Measurements from ENCODE around the gene COL17A1. TPM values are rescaled to one million over a fixed set of nuclear protein-coding genes. Genes with fewer than 3 reads are reported as not detected.

The COL17A1 gene
- total and polyA plus RNA-seq, 2 experiments from 2014 or later = 1.1 to 1.3 TPM

- DNase-seq (ENCODE audit: low spot score) = no peak
- Mint-ChIP-seq H3K36me3 (ENCODE audit: low read depth) (no peaks in the 10 kb centered on the region), H3K27ac (no peak overlapping the region), H3K4me1 (peaks cover 4% of the 10 kb centered on the region), H3K9me3 (no peaks in the 10 kb centered on the region), H3K4me3 (no peak overlapping the region), H3K27me3 (ENCODE audit: insufficient read depth, low read depth, poor library complexity) (no peaks in the 10 kb centered on the region)
- Histone ChIP-seq H4K20me1 (replicated peaks; ENCODE audit: insufficient read depth) (no peaks in the 10 kb centered on the region), H3K4me1 (ENCODE audit: insufficient read depth) (peaks cover 6% of the 10 kb centered on the region; the same call in 1 of the 2 replicates), H3F3A (replicated peaks; ENCODE audit: low read depth) (no peaks in the 10 kb centered on the region), H2AFZ (0 out of 2 replicates have a peak overlapping the region, but pooled peaks have one; percentile 52), H3K27me3 (ENCODE audit: insufficient read depth) (no peaks in the 10 kb centered on the region), H3K79me2 (replicated peaks; ENCODE audit: insufficient read depth) (no peaks in the 10 kb centered on the region), H3K4me2 (no peak overlapping the region), H3K36me3 (ENCODE audit: insufficient read depth) (no peaks in the 10 kb centered on the region), H3K4me3 (no peak overlapping the region), H3K27ac (ENCODE audit: low read depth) (no peak overlapping the region), H3K9me2 (ENCODE audit: insufficient read depth) (no peaks in the 10 kb centered on the region)
- TF ChIP-seq JUNB (IDR thresholded peaks at IDR 0.05; ENCODE audit: unreplicated experiment) (no peak), EZH2phosphoT487 (IDR thresholded peaks at IDR 0.05; ENCODE audit: unreplicated experiment) (no peak), STAT1 (IDR thresholded peaks at IDR 0.05; ENCODE audit: unreplicated experiment) (no peak), CTCF (conservative IDR thresholded peaks at IDR 0.05; ENCODE audit: low read depth in 2 of 2) (no peak), POLR2AphosphoS5 (IDR thresholded peaks at IDR 0.05; ENCODE audit: low read depth) (no peak), ZNF331 (CRISPR knock-in tag; IDR thresholded peaks at IDR 0.05; ENCODE audit: low read depth) (no peak), CREB1 (CRISPR knock-in tag; IDR thresholded peaks at IDR 0.05; ENCODE audit: low read depth) (no peak), EZH2 (IDR thresholded peaks at IDR 0.05; ENCODE audit: low read depth, unreplicated experiment) (no peak), NANOG (IDR thresholded peaks at IDR 0.05; ENCODE audit: borderline replicate concordance) (no peak), ZNF114 (CRISPR knock-in tag; IDR thresholded peaks at IDR 0.05) (no peak)
- TF ChIP-seq, protein P1, sequence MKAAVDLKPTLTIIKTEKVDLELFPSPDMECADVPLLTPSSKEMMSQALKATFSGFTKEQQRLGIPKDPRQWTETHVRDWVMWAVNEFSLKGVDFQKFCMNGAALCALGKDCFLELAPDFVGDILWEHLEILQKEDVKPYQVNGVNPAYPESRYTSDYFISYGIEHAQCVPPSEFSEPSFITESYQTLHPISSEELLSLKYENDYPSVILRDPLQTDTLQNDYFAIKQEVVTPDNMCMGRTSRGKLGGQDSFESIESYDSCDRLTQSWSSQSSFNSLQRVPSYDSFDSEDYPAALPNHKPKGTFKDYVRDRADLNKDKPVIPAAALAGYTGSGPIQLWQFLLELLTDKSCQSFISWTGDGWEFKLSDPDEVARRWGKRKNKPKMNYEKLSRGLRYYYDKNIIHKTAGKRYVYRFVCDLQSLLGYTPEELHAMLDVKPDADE (IDR thresholded peaks at IDR 0.05) = no peak
- TF ChIP-seq, protein P2, sequence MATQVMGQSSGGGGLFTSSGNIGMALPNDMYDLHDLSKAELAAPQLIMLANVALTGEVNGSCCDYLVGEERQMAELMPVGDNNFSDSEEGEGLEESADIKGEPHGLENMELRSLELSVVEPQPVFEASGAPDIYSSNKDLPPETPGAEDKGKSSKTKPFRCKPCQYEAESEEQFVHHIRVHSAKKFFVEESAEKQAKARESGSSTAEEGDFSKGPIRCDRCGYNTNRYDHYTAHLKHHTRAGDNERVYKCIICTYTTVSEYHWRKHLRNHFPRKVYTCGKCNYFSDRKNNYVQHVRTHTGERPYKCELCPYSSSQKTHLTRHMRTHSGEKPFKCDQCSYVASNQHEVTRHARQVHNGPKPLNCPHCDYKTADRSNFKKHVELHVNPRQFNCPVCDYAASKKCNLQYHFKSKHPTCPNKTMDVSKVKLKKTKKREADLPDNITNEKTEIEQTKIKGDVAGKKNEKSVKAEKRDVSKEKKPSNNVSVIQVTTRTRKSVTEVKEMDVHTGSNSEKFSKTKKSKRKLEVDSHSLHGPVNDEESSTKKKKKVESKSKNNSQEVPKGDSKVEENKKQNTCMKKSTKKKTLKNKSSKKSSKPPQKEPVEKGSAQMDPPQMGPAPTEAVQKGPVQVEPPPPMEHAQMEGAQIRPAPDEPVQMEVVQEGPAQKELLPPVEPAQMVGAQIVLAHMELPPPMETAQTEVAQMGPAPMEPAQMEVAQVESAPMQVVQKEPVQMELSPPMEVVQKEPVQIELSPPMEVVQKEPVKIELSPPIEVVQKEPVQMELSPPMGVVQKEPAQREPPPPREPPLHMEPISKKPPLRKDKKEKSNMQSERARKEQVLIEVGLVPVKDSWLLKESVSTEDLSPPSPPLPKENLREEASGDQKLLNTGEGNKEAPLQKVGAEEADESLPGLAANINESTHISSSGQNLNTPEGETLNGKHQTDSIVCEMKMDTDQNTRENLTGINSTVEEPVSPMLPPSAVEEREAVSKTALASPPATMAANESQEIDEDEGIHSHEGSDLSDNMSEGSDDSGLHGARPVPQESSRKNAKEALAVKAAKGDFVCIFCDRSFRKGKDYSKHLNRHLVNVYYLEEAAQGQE (IDR thresholded peaks at IDR 0.05; ENCODE audit: unreplicated experiment) = no peak
- TF ChIP-seq, protein P3, sequence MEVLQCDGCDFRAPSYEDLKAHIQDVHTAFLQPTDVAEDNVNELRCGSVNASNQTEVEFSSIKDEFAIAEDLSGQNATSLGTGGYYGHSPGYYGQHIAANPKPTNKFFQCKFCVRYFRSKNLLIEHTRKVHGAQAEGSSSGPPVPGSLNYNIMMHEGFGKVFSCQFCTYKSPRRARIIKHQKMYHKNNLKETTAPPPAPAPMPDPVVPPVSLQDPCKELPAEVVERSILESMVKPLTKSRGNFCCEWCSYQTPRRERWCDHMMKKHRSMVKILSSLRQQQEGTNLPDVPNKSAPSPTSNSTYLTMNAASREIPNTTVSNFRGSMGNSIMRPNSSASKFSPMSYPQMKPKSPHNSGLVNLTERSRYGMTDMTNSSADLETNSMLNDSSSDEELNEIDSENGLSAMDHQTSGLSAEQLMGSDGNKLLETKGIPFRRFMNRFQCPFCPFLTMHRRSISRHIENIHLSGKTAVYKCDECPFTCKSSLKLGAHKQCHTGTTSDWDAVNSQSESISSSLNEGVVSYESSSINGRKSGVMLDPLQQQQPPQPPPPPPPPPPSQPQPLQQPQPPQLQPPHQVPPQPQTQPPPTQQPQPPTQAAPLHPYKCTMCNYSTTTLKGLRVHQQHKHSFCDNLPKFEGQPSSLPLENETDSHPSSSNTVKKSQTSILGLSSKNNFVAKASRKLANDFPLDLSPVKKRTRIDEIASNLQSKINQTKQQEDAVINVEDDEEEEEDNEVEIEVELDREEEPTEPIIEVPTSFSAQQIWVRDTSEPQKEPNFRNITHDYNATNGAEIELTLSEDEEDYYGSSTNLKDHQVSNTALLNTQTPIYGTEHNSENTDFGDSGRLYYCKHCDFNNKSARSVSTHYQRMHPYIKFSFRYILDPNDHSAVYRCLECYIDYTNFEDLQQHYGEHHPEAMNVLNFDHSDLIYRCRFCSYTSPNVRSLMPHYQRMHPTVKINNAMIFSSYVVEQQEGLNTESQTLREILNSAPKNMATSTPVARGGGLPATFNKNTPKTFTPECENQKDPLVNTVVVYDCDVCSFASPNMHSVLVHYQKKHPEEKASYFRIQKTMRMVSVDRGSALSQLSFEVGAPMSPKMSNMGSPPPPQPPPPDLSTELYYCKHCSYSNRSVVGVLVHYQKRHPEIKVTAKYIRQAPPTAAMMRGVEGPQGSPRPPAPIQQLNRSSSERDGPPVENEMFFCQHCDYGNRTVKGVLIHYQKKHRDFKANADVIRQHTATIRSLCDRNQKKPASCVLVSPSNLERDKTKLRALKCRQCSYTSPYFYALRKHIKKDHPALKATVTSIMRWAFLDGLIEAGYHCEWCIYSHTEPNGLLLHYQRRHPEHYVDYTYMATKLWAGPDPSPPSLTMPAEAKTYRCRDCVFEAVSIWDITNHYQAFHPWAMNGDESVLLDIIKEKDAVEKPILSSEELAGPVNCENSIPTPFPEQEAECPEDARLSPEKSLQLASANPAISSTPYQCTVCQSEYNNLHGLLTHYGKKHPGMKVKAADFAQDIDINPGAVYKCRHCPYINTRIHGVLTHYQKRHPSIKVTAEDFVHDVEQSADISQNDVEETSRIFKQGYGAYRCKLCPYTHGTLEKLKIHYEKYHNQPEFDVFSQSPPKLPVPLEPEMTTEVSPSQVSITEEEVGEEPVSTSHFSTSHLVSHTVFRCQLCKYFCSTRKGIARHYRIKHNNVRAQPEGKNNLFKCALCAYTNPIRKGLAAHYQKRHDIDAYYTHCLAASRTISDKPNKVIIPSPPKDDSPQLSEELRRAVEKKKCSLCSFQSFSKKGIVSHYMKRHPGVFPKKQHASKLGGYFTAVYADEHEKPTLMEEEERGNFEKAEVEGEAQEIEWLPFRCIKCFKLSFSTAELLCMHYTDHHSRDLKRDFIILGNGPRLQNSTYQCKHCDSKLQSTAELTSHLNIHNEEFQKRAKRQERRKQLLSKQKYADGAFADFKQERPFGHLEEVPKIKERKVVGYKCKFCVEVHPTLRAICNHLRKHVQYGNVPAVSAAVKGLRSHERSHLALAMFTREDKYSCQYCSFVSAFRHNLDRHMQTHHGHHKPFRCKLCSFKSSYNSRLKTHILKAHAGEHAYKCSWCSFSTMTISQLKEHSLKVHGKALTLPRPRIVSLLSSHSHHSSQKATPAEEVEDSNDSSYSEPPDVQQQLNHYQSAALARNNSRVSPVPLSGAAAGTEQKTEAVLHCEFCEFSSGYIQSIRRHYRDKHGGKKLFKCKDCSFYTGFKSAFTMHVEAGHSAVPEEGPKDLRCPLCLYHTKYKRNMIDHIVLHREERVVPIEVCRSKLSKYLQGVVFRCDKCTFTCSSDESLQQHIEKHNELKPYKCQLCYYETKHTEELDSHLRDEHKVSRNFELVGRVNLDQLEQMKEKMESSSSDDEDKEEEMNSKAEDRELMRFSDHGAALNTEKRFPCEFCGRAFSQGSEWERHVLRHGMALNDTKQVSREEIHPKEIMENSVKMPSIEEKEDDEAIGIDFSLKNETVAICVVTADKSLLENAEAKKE (CRISPR knock-in tag; IDR thresholded peaks at IDR 0.05) = no peak
- ATAC-seq = no peak
These were observed 19.2 kb upstream of the COL17A1 start for GRCh38 chr10:104104926-104105325.
